Measurements from ENCODE around the gene L3MBTL3.
"Not testable (repeated sequence)": the region's sequence is repeated elsewhere in the genome, so short reads cannot be mapped to it uniquely, and the experiment has no call there.

The L3MBTL3 gene

DNA sequence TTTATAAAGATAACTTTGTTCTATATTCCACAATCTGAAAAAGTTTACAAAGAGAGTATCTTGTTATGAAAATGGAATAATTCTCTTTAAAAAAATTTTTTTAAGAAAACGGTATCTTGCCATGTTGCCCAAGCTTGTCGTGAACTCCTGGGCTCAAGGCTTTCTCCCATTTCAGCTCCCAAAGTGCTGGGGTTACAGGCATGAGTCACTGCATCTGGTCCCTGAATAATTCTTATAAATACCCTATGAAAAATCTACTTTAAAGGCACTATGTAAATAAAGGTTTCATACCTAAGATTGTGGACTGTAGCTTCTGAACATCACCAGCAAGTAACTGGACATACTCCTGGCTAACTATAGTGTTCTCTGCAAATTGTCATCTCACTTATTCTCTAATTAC is 144.0 kb downstream of the L3MBTL3 start:
- no peak overlapping the region for H3K27ac ChIP-seq
- TF ChIP-seq, protein P1, sequence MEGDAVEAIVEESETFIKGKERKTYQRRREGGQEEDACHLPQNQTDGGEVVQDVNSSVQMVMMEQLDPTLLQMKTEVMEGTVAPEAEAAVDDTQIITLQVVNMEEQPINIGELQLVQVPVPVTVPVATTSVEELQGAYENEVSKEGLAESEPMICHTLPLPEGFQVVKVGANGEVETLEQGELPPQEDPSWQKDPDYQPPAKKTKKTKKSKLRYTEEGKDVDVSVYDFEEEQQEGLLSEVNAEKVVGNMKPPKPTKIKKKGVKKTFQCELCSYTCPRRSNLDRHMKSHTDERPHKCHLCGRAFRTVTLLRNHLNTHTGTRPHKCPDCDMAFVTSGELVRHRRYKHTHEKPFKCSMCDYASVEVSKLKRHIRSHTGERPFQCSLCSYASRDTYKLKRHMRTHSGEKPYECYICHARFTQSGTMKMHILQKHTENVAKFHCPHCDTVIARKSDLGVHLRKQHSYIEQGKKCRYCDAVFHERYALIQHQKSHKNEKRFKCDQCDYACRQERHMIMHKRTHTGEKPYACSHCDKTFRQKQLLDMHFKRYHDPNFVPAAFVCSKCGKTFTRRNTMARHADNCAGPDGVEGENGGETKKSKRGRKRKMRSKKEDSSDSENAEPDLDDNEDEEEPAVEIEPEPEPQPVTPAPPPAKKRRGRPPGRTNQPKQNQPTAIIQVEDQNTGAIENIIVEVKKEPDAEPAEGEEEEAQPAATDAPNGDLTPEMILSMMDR (conservative IDR thresholded peaks at IDR 0.05) = no peak
- no peak for TF ChIP-seq ZFX (IDR thresholded peaks at IDR 0.05)

DNA sequence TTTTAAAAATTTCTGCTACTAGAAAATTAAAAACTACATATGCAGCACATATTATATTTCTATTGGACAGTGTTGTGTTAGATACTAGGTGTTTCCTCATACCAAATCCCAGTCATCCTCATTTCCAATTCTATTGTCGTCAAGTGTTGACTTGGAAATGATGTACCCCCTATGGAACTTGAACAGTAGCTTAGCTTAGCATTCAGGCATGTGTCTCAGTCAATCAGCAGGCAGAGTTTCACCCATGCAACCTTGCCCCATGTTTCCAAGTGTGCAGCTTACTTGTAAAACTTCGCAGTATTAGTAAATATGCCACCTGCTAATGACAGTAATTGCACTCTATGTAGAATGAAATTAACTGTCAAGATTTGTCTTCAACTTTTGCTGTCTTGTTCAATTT is 144.9 kb downstream of the L3MBTL3 start:
- TF ChIP-seq ZFX (IDR thresholded peaks at IDR 0.05) = no peak
- H3K27ac ChIP-seq = no peak overlapping the region

DNA sequence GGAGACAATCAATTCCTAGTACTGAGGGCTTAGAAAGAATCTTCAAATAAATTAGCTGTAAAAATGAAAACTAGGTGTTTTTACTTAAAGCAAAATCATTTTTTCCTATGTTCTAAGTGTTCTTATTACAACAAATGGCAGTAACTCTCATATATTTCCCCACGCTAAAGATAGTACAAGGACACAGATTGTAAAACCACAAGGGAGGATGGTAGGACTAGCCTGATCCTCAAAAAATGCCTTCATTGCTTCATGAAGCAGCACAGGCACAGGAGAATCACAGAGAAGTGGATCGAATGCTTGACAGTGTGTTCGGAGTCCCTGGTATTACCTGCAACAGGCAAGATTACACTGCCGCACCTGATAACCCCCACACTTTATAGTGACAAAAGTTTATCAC is 145.9 kb downstream of the L3MBTL3 start:
- TF ChIP-seq, protein P1 (conservative IDR thresholded peaks at IDR 0.05) = no peak
- TF ChIP-seq ZFX (IDR thresholded peaks at IDR 0.05) = no peak
- no peak overlapping the region for H3K27ac ChIP-seq

DNA sequence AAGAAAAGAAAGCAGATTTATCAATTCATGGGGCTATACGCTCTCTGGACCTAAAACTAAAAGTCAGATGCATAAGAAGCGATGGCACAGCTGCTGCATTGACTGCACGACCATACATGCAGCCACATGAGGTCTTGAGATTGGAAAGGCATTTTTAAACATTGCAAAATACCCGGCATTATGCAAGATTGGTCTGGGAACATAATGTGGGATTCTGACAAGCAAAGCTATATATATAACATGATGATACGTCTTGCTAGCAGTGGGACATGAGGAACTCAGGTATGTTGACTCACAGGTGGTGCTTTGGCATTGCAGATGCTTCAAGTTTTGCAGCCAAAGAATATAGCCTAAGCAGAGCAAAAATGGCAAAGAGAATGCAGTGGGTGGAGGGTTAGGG is 149.3 kb downstream of the L3MBTL3 start:
- H3K27ac ChIP-seq = no peak overlapping the region
- TF ChIP-seq, protein P1 (conservative IDR thresholded peaks at IDR 0.05) = no peak
- no peak for TF ChIP-seq ZFX (IDR thresholded peaks at IDR 0.05)

DNA sequence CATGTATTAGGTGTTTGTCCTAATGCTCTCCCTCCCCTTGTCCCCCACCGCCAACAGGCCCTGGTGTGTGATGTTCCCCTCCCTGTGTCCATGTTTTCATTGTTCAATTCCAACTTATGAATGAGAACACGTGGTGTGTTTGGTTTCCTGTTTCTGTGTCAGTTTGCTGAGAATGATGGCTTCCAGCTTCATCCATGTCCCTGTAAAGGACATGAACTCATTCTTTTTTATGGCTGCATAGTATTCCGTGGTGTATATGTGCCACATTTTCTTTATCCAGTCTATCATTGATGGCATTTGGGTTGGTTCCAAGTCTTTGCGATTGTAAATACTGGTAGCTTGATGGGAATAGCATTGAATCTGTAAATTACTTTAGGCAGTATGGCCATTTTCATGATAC is 151.8 kb downstream of the L3MBTL3 start:
- H3K27ac ChIP-seq = not testable (repeated sequence)

DNA sequence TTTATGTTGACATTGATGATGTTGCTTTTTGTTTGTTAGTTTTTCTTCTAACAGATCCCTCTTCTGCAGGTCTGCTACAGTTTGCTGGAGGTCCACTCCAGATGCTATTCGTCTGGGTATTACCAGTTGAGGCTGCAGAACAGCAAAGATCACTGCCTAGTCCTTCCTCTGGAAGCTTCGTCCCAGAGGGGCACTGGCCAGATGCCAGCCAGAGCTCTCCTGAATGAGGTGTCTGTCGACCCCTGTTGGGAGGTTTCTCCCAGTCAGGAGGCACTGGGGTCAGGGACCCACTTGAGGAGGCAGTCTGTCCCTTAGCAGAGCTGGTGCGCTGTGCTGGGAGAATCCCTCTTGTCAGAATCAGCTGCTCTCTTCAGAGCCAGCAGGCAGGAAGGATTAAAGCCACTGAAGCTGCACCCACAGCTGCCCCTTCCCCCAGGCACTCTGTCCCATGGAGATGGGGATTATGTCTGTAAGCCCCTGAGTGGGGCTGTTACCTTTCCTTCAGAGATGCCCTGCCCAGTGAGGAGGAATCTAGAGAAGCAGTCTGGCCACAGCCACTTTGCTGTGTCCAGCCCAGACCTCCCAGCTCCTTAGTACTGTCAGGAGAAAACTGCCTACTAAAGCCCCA is 155.1 kb downstream of the L3MBTL3 start:
- H3K27ac ChIP-seq = not testable (repeated sequence)

DNA sequence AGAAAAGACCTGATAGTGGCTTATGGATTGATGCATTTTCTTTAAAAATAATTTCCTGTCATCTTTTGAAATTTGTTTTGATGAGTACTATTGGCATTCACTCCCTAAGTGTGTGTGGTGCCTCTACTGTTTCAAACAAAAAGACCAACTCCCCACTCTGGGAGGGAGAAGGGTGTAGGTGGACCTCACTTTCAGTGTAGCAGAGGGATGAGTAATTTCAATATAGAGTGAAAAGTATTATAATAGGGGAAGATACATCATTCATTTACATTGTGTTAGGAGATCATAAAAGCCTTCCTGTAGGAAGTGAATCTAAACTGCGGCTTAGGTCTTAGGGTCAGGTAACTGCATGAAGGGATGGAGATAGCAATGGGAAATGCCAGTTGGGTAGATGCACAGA is 158.0 kb downstream of the L3MBTL3 start:
- no peak for TF ChIP-seq ZFX (IDR thresholded peaks at IDR 0.05)
- TF ChIP-seq, protein P1 (conservative IDR thresholded peaks at IDR 0.05) = no peak
- H3K27ac ChIP-seq = no peak overlapping the region

DNA sequence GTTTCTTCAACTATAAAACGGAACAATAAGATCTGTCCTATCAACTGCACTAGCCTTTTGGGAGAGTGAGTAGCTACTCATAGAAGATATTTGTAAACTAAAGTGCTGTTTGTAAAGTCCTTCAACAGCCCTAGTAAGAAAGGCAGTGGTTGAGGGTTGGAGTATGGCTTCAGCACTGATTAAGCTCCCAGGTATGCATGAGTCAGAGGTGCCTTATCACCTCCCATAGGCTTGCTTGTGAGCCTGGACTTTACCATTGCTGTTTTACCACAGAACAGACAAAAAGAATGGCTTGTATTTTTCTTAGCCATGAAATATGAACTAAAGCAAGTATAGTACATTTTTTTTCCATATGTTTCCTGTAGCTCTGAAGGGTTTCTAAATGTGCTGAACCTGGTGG is 160.3 kb downstream of the L3MBTL3 start:
- H3K27ac ChIP-seq = no peak overlapping the region
- TF ChIP-seq ZFX (IDR thresholded peaks at IDR 0.05) = no peak
- TF ChIP-seq, protein P1 (conservative IDR thresholded peaks at IDR 0.05) = no peak

DNA sequence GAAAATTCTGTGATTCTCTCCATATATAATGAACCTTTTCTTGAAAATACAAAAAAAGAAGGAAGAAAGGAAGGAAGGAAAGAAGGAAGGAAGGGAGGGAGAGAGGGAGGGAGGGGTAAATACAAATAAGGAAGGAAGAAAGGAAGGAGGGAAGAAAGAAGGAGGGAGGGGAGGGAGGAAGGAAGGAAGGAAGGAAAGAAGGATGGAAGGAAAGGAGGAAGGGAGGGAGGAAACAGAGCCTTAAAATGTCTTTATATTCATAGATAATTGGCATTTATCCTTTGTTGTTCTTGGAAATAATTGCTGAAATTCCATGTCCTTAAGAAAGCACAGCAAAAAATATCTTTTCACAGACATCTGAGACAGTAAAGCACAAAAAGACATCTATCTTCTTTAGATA is 164.1 kb downstream of the L3MBTL3 start:
- TF ChIP-seq, protein P1 (conservative IDR thresholded peaks at IDR 0.05) = no peak
- no peak for TF ChIP-seq ZFX (IDR thresholded peaks at IDR 0.05)
- no peak overlapping the region for H3K27ac ChIP-seq
